Measurements from ENCODE around the gene CALN1.
A peak's percentile ranks its signal among the peaks of the same experiment; 100 is the strongest.
"Not testable (repeated sequence)": the region's sequence is repeated elsewhere in the genome, so short reads cannot be mapped to it uniquely, and the experiment has no call there.

CALN1 gene

DNA sequence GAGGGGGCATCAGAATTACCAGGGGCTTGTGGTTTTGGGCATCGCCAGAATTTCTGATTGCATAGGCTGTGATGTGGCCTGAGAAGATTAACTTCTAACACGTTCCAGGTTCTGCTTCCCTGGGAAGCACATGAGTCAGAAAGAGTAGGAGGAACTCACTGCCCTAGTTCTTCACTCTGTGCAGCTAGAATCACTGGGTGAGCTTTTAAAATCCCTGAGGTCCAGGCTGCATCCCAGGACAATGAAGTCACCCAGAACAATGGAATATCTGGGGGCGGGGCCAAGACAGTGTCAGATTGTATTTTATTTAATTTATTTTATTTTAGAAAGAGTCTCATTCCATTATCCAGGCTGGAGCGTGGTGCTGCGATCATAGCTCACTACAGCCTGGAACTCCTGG lies 636.5 kb downstream of the CALN1 start:
- DNase-seq = no peak

DNA sequence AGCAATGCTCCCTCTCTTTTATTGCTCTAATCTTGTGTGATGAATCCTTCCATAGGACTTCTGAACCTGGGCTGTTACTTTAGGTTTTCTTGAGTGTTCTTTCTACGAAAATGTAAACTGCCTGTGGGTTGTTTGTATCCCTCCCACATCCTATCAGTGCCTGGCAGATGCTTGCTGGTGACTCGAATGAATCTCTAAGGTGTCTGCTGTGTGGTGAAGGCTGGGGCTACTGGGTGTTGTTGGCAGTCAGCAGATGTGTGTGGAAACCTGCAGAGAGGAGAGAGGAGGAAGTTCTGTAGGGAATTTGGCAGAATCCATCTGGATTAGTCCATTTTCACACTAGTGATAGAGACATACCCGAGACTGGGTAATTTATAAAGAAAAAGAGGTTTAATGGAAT lies 639.4 kb downstream of the CALN1 start:
- DNase-seq = no peak

DNA sequence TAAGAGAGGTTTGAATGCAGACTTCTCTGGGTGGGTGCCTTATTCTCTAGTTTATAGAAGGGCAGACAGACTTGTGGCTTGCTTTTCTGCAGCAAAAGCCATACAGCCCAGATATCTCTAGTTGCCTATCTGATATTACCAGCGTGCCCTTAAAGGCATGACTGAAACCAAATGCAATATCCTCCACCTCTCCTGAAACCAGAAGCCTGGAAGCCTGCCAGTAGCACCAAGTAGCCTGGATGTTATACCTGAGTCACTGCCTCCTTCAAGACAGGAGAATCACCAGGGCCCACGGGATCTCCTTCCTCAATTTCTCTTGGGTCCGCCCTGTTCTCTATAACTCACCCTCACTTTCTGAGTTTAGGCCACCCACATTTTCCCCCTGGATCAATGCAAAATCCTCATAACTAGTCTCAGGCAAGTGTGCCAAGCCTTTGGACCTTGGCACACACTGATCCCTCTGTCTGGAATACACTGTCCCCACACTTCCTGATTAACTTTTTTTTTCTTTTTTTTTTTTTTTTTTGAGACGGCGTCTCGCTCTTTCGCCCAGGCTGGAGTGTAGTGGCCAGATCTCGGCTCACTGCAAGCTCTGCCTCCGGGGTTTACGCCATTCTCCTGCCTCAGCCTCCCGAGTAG lies 641.8 kb downstream of the CALN1 start:
- DNase-seq = no peak

DNA sequence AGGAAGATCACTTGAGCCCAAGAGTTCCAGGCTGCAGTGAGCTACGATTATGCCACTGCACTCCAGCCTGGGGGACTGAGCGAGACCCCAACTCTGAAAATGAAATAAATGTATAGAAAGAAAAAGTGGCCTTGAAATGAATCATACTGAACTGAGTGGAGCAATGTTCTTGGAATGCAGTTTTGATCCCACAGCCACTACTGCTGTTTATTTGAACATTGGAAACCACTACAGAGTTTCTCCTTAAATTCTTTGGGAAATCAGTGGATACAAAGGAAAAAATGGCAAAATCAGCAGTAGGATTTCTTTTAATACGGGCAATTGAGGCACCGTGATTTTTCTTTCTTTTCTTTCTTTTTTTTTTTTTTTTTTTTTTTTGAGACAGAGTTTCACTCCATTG lies 642.8 kb downstream of the CALN1 start:
- no peak for DNase-seq

DNA sequence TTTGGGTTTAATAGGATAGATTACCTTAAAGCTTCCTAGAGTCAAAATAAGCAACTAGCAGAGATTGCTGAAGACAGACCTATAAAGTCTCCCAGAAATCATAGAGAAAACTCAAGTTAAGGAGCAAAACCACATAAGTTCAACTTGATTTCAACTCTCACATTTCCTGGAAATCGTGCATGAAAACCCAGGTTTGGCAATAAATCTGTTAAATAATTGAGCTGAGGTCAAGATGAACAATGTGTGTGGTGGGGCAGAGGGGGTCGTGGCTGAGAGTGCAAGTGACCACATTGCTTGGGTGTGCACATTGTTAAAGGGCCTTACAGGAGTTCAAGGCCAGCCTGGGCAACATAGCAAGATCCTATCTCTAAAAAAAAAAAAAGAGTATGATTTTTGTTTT lies 643.7 kb downstream of the CALN1 start:
- DNase-seq = no peak

DNA sequence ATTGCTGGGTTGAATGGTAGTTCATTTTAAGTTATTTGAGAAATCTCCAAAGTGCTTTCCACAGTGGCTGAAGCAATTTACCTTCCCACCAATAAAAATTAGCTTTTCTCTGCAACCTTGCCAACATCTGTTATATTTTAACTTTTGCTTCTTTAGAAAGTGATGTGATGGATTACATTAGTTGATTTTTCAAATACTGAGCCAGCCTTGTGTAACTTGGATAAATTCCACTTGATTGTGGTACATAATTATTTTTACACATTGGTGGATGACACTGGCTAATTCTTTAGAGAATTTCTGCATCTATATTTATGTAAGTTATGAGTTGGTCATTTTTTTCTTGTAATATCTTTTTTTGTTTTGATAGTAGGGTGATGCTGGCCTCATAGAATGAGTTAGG lies 646.1 kb downstream of the CALN1 start:
- DNase-seq = no peak

DNA sequence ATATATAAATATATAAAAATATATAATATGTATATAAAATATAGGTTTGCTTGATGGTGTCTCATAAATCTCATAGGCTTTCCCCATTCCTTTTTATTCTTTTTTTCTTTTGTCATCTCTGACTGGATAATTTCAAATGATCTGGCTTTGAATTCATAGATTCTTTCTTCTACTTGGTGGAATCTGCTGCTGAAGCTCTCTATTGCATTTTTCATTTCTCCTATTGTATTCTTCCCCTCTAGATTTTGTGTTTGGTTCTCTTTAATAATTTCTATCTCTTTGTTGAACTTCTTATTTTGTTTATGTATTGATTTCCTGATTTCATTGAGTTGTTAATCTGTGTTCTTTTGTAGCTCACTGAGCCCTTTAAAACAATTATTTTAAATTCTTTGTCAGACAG lies 650.8 kb downstream of the CALN1 start:
- DNase-seq = no peak

DNA sequence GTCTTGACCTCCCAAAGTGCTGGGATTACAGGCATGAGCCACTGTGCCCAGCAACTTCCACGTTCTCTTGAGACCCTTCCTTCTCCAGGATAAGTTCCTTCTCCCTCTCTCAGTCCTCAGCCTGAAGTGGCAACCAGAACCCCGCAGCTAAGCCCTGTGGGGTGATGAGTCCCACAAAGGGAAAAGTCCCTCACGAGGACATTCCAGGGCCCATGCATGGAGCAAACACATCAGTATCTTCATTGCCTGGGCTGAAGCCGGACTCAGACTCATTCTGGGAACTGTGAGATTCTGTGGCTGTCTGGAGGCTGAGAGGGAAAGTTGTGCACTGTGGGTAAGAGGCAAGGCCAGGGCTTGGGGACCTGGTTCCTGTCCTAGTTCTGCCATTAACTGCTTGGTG lies 657.3 kb downstream of the CALN1 start:
- no peak for DNase-seq

DNA sequence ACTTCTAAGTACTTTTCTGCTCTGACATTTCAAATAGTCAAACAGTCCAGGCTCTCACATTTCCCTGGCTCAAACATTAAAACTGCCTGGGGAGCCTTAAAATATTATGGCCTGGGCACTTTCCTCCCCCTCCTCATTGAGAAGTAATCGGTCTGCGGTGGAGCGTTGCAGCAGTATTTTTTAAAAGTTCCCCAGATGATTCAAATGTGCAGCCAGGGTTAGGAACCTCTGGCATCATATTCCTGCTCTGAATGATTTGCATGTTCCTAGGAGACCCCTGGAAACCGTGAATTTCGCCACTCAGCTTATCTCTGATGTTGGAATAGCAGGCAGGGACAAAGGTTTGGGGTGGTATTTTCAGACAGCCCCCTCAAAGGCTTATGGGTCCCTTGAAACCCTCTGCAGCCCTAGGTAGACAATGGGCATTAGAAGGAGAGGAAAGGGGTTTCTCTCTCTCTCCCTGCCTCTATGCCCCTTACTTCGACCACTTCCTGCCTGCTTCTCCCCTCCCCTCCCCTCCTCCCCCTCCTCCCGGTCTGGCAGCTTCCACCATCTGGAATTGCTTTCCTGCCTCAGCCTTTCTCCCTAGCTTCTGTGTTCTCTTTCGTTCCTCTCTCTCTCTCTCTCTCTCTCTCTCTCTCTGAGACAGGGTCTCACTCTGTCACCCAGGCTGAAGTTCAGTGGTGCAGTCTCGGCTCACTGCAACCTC lies 658.0 kb downstream of the CALN1 start:
- DNase-seq = no peak

DNA sequence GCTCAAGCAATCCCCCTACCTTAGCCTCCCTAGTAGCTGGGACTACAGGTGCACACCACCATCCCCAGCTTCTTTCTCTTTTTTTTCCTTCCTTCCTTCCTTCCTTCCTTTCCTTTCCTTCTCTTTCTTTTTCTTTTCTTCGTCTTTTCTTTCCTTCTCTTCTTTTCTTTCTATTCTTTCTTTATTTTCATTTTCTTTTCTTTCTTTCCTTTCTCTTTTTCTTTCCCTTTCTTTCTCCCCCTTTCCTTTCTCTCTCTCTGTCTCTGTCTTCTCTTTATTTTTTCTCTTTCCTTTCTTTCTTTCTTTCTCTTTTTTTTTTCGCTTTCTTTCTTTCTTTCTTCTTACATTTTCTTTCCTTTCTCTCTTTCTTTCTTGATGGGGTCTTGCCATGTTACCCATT lies 658.9 kb downstream of the CALN1 start:
- no peak for DNase-seq

DNA sequence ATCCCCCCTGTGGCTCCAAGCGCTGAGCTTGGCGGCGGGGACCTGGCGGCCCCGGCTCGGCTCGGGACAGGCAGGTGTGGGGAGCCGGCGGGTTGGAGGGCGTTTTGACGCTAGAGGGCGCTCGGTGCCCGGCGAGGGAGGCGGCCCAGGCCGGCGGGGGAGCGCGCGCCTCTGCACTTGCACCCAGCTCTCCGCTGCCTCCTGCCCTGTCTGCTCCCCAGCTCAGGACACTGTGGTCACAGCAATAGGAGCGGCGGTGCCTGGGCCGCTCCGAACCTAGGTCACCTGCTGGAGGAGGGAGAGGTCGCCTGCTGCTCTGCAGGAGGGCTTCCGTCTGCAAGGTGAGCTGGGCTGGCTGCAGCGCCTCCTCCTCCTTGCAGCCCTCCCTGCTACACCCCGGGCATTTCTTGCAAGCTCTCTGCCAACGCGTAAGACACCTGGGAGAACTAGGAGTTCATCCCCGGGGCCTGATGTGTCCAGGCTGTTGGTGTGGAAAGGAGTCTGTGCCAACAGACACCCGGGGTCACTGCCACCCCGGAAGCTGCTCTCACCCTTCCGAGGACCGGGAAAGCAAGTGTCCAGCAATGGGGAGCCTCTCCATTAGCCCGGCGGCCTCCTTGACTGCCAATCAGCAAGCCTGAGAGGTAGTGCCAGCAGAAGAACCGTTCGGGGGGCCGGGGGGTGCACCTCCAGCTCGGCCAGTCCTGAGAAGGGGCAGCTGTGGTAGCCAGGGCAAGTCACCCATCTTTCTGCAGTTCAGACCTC lies 659.8 kb downstream of the CALN1 start:
- no peak for DNase-seq

DNA sequence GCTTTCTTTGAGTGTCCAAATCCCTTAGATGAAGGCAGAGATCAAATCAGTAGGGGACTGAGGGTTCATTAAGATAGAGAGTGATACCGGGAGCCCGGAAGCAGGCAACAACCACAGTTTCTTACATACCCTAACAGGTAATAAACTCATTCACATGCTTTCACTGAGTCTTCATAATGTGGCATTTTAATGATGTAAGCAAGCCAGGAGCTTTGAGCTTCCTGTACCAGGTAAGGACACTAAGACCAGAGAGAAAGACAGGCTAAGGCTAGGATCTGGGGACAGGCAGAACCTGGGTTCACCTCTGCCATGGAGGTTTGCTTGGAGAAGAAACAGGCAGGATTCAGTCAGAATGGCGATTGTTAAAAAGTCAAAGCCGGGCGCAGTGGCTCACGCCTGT lies 661.8 kb downstream of the CALN1 start:
- no peak for DNase-seq

DNA sequence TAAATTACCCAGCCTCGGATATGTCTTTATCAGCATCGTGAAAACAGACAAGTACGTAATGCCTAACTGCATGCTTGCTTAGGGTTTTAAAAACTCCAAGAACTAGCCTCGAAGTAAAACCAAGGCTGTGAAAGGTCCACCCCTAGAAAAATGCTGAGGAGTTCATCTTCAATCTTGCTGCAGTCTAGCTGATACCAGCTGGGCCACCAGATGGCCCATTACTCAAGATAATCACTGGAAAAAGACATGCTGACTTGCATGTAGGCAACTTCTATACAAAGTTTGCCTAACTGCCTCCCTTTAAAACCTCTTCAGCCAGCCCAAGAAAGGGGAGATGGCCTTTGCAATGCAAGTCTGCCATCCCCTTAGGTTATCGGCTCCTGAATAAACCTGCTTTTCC lies 666.1 kb downstream of the CALN1 start:
- no peak for DNase-seq

DNA sequence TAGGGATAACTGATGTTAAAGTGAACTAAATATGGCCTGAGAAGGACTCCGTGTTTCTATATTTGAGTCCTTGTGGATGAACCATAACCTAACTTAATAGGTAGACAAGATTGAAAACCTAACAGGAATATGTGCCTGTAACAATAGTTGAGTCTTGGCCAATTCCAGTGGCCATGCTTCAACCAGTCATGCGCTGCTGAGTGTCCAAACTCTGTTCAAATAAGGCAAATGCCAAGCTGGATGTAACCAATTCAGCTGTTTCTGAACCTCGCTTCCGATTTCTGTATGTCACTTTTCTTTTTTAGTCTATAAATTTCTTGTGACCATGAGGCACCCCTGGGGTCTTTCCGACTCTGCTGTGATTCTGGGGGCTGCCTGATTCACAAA lies 672.0 kb downstream of the CALN1 start:
- no peak for DNase-seq

DNA sequence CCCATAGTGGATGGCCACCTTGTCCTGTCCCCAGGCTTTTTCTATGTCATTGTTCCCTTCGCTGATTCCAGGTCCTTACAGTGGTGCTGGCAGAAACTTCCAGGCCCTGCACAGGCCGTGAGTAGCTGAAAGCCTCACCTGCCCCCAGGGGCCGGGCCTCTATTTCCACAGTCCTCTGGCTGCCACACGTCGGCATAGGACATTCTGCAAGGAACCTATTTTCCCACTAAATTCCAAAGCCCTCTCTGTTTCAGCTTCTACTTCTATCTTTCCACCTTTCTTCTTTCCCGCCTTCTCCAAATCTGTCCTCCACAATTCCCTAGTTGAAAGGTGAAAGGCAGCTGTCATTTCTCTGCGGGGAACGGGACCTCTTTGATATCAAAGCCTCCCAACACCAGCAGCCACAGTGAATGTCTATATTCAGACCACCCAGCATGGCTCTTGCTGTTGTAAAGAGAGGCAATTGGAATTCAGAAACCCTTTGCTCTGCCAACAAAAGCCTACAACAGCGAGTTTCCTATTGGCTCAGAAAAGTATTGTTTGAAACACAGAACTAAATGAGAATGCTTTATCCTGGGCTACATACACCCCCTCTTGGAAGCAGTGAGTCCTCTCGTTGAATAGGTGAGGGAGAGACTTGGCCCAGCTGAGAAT lies 672.5 kb downstream of the CALN1 start:
- DNase-seq = no peak

DNA sequence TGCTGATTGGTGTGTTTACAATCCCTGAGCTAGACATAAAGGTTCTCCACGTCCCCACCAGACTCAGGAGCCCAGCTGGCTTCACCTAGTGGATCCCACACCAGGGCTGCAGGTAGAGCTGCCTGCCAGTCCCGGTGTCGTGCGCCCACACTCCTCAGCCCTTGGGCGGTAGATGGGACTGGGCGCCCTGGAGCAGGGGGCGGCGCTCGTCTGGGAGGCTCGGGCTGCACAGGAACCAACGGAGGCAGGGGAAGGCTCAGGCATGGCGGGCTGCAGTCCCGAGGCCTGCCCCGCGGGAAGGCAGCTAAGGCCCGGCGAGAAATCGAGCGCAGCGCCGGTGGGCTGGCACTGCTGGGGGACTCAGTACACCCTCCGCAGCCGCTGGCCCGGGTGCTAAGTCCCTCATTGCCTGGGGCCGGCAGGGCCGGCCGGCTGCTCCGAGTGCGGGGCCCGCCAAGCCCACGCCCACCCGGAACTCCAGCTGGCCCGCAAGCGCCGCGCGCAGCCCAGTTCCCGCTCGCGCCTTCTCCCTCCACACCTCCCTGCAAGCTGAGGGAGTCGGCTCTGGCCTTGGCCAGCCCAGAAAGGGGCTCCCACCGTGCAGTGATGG lies 674.1 kb downstream of the CALN1 start:
- not testable (repeated sequence) for DNase-seq

DNA sequence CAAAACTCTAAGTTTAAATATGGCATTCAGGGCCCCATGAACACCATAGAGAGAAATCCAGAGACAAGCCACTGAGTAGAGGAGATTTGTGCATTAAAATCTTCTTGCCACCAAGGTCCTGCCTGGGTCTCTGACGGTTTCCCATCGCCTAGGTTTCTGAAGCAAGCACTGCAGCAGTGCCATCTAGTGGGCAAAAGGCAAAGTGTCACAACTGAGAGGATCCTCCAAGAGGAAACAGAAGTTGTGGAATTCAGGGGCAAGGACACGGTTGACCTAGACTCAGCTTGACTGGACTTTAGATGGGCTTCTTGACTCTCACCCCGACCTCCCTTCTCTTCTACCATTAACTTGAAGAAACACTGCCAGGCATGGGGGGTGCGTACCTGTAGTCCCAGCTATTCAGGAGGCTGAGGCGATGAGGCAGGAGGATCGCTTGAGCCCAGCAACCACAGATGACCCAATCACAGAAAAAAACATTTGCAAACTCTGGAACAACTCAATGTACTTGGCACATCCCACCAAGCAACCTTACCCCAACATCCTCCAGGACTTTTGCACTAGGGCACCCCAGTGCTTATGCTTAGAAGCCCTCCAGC lies 676.1 kb downstream of the CALN1 start:
- DNase-seq = peak; percentile 32

DNA sequence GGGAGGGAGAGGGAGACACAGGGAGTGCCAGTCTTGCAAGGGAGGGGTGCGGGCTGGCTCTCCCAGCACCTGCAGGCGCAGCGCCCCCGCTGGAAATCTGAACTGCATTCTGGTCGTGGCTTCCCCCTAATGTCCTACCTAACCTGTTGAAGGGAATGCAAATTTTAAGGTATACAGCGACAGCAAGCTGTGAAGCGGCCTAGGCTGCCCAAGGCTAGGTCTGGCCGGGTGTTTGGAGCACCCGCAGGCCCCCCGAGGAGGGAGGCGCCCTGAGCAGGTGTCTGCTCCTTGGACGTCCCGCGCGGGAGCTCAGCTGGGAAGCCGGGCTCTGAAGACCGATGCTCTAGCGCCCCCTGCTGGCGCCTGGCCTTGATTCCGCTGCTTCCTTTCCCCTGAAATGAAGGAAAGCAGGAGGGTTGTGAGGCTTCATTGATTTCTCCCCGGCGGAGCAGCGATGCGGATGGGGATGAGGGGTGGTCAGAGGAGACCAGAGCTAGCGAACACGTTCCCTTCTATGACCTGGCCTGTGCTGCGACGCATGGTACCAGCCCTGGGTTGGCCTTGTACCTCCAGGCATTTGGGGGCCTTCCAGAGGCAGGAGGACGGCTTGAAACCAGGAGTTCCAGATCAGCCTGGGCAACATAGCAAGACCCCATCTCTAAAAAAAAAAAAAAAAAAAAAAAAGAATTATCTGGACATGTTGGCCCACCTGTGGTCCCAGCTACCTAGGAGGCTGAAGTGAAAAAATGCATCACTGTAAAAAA lies 678.8 kb downstream of the CALN1 start:
- peak; percentile 44 for DNase-seq

DNA sequence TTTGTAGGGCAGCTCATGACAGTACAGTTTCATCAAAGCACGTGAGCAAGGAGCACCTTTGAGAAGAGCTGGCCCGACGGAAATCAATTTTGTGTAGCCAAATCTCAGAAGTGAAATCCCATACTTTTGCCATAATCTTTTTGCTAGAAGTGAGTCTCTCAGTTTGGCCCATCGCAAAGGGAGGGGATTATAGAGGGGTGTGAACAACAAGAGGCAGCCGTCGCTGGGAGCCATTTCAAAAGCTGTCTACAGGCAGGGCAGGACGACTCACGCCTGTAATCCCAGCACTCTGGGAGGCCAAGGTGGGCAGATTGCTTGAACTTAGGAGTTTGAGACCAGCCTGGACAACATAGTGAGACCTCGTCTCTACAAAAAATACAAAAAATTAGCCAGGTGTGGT lies 680.4 kb downstream of the CALN1 start:
- DNase-seq = no peak

Data from NCI-H345 (cell line).